Measurements from ENCODE around the gene SLC9A6.

Gene SLC9A6

DNA sequence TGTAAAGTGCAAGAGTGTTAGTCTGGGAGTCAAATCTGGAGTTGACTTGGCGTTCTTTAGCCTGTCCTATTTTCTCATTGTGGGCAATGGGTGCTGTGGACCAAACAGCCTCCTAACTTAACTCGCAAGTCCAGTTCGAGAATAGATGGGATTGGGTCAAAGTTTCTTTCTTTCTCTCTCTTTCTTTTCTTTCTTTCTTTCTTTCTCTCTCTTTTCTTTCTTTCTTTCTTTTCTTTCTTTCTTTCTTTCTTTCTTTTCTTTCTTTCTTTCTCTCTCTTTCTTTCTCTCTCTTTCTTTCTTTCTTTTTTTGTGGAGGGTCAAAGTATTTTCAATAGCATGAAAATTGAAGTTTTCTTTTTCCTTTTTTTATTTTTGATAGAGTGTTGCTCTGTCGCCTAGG, 3.0 kb downstream of the SLC9A6 start:
- peaks cover 47% of the 10 kb centered on the region for H3K4me1 Mint-ChIP-seq (ENCODE audit: low read depth)
- no peaks in the 10 kb centered on the region for H3K9me3 Mint-ChIP-seq
- H3K36me3 Mint-ChIP-seq (ENCODE audit: low read depth) = peaks cover 14% of the 10 kb centered on the region
- no peaks in the 10 kb centered on the region for H3K27me3 Mint-ChIP-seq (ENCODE audit: low read depth)
- no peak overlapping the region for H3K27ac Mint-ChIP-seq
- H3K4me3 Mint-ChIP-seq = no peak overlapping the region

DNA sequence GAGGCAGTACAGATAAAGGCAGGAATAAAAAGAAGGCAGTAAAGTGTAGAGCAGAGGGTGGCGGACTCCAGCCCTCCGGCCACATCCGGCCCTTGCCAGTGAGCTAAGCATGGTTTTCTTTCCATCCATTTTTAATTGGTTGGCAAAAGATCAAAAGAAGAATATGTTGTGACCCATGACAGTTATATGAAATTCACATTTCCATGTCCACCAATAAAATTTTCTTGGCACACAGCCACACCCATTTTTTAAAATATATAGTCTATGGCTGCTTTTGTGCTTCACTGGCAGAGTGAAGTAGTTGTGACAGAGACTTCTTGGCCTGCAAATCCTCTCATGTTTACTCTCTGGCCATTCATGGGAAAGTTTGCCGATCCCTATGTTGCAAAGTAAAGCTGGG, 29.8 kb downstream of the SLC9A6 start:
- H3K27me3 Mint-ChIP-seq (ENCODE audit: low read depth) = no peaks in the 10 kb centered on the region
- H3K4me3 Mint-ChIP-seq = no peak overlapping the region
- H3K4me1 Mint-ChIP-seq (ENCODE audit: low read depth) = no peaks in the 10 kb centered on the region
- no peak overlapping the region for H3K27ac Mint-ChIP-seq
- no peaks in the 10 kb centered on the region for H3K9me3 Mint-ChIP-seq
- H3K36me3 Mint-ChIP-seq (ENCODE audit: low read depth) = peaks cover 27% of the 10 kb centered on the region

DNA sequence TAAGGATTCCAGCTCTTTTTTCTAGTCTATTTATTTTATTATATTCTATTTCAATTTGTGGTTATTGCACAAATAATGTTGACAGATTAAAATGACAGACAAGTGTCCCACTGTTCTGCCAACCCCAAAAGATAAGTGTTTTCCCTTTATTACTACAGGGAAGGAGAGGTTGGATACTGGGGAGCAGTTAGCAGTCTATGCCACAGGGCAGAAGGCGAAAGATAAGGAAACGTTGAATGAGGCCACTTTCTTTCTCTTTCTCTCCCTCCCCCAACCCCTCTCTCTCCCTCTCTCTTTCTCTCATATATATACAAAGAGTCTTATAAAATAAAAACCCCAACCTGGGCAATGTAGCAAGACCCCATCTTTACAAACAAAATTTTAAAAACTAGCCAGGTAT, 31.6 kb downstream of the SLC9A6 start:
- H3K27ac Mint-ChIP-seq = no peak overlapping the region
- peaks cover 33% of the 10 kb centered on the region for H3K36me3 Mint-ChIP-seq (ENCODE audit: low read depth)
- H3K27me3 Mint-ChIP-seq (ENCODE audit: low read depth) = no peaks in the 10 kb centered on the region
- no peaks in the 10 kb centered on the region for H3K9me3 Mint-ChIP-seq
- H3K4me3 Mint-ChIP-seq = no peak overlapping the region
- H3K4me1 Mint-ChIP-seq (ENCODE audit: low read depth) = peaks cover 5% of the 10 kb centered on the region

DNA sequence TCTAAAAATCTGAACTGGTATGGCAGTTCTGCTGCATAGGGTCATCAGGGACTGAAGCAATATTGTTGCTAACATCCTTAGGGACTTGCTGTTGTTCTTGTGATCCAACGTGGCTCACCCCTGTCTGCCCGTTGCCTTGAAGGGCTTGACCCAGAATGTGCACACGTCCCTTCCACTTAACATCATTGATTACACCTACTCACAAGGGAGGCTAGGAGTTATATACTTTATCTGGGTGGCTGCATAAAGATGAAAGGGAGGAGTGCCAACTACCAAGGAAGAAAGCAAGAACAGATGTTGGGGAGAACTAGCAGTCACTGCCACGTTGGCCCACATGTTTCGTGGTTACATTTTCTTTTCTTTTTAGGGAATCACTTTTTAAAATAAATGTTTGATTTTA, 34.0 kb downstream of the SLC9A6 start:
- Mint-ChIP-seq H3K4me3 (no peak overlapping the region), H3K36me3 (ENCODE audit: low read depth) (peaks cover 32% of the 10 kb centered on the region), H3K9me3 (no peaks in the 10 kb centered on the region), H3K27ac (no peak overlapping the region), H3K27me3 (ENCODE audit: low read depth) (no peaks in the 10 kb centered on the region), H3K4me1 (ENCODE audit: low read depth) (peaks cover 5% of the 10 kb centered on the region)

DNA sequence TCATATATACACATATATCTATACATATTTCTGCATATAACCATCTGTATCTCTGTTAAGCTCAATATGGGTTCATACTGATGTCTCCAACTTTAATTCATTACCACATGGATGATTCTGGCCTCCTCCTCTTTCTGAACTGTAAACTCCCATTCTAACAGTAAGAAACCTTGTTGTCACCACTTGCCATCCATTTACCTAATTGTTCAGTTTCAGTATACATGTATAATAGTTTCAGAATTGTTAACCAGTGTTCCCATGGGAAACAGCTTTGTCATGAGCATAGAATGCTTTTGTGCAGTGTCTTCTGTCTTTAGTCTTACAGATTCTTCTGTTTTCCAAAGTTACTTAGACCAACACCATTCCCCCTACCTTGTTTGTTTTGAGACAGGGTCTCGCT, 35.9 kb downstream of the SLC9A6 start:
- Mint-ChIP-seq H3K4me1 (ENCODE audit: low read depth) (peaks cover 5% of the 10 kb centered on the region), H3K27me3 (ENCODE audit: low read depth) (no peaks in the 10 kb centered on the region), H3K4me3 (no peak overlapping the region), H3K9me3 (no peaks in the 10 kb centered on the region), H3K36me3 (ENCODE audit: low read depth) (peaks cover 27% of the 10 kb centered on the region), H3K27ac (no peak overlapping the region)

DNA sequence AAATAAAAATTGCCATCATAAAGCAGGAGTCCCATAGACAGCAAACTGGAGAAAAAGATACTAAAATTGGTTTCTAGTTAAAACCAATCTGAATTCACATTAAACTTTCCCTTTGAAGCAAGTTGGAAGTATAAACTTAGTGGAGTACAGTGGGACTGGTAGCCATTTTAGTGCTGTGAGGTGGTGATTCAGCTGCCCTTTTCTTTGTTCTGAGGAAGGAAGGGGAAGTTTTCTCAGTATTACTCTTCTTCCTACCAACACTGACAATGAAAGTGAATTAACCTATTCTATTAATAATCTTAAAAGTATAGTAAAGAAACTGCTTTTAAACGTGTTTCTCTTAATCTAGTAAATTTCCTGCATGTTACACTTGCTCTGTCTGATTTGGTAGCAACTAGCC, 36.7 kb downstream of the SLC9A6 start:
- Mint-ChIP-seq H3K27ac (no peak overlapping the region), H3K36me3 (ENCODE audit: low read depth) (peaks cover 27% of the 10 kb centered on the region), H3K9me3 (no peaks in the 10 kb centered on the region), H3K4me1 (ENCODE audit: low read depth) (peaks cover 5% of the 10 kb centered on the region), H3K4me3 (no peak overlapping the region), H3K27me3 (ENCODE audit: low read depth) (no peaks in the 10 kb centered on the region)

DNA sequence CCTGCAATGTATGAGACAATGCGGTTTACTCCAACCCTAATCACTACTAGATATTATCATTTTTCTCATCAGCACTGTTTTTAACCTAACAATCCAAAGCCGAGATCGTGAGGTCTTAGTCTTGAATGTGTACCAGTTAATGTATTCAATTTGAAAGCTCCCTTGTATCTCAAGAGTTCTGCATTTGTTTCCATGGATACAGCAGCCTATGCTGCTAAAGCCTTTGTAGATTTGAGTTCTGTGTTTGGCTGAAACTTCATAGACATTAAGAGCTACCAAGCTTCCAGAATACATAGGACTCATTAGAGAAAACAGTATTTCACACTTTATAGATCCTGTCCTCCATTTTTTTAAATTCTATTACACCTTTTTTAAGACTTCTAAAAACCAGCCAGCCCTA, 39.9 kb downstream of the SLC9A6 start:
- H3K27me3 Mint-ChIP-seq (ENCODE audit: low read depth) = no peaks in the 10 kb centered on the region
- no peaks in the 10 kb centered on the region for H3K9me3 Mint-ChIP-seq
- H3K27ac Mint-ChIP-seq = no peak overlapping the region
- peaks cover 5% of the 10 kb centered on the region for H3K4me1 Mint-ChIP-seq (ENCODE audit: low read depth)
- H3K4me3 Mint-ChIP-seq = no peak overlapping the region
- peaks cover 8% of the 10 kb centered on the region for H3K36me3 Mint-ChIP-seq (ENCODE audit: low read depth)

DNA sequence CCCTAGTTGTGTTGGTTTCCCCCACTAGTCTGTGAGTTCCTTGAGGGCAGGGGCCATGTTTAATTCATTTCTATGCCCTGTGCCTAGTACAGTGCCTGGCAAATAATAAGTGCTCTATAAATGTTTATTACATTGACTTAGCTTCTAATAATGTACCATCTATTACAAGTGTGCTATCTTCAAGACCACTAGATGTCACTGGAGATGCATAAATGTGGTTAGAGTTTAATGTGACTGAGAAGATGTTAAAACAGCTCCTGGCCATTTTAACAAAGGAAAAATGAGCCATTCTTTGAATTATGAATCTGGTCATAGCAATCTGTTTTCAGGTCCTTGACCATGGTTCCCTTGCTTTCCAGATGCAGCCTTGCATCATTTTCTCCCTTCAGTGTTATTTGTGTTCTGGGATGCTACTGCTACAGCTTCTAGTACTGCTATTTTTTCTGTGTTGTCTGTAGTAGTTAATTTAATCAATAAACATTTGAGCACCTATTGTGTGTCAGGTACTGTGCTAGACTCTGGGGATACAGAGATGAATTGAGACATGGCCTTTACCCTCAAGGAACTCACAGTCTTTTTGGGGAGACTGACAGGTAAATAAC, 43.2 kb downstream of the SLC9A6 start:
- H3K27me3 Mint-ChIP-seq (ENCODE audit: low read depth) = no peaks in the 10 kb centered on the region
- H3K36me3 Mint-ChIP-seq (ENCODE audit: low read depth) = peaks cover 5% of the 10 kb centered on the region
- H3K27ac Mint-ChIP-seq = no peak overlapping the region
- H3K4me1 Mint-ChIP-seq (ENCODE audit: low read depth) = peaks cover 2% of the 10 kb centered on the region
- H3K9me3 Mint-ChIP-seq = no peaks in the 10 kb centered on the region
- H3K4me3 Mint-ChIP-seq = no peak overlapping the region

DNA sequence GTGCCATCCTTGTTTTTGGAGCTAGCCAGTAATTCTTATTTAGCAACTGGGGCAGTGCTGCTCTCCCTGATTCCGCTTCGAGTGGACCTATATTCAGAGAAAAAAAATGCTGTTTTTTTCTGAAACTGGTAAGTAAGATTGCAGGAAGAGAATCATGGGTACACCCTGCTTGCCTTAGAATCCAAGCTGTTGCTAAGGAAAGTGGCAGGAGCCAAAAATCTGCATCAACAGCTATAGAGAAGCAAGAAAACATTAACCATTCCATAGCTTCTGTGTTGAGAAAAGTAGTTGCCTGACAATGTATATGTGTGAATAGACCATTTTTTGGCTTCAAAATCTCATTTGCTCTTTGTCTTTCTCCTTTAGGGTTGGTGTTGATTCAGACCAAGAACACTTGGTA, 44.5 kb downstream of the SLC9A6 start:
- Mint-ChIP-seq H3K27ac (no peak overlapping the region), H3K4me1 (ENCODE audit: low read depth) (peaks cover 2% of the 10 kb centered on the region), H3K9me3 (no peaks in the 10 kb centered on the region), H3K4me3 (no peak overlapping the region), H3K36me3 (ENCODE audit: low read depth) (peaks cover 7% of the 10 kb centered on the region), H3K27me3 (ENCODE audit: low read depth) (no peaks in the 10 kb centered on the region)

DNA sequence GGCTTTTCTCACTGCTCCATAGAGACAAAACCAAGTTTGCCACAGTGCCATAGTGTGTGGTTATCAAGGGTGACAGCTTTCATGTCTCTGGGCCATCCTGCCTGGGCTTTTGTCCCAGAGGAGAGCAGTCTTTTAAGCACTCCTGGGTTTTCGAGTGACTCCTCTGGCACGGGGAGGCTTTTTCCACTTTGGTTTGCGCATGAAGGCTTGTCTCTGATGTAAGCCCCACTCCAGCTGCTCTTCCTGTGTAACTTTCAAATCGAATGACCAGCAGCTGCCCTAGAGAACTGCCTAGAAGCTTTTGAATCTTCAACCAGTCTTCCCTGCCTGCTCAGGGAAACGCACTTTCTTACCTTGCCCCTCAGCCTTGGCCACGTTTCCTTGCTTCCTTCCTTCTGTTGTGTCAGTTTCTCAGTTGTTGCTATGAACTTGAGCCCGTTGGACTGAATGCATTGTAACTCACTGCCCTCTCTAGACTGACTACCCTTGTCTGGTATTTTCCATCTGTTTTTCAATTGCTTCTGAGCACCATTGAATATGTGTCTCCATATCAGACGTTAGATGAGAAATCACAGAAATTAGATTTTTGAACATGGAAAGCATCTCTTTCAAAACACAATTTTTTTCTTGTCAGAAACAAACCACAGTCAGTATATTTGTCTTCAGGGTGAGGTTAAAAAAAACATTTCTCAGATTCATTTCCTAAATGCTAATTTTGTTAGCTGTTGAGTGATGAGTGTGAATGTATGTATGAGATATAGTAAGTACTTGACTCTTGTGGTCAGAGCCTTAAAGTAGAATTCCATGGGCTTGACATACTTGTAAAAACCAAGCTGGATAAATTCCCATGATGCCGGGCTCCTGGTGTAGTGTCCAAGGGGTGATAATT, 45.3 kb downstream of the SLC9A6 start:
- H3K4me3 Mint-ChIP-seq = no peak overlapping the region
- no peak overlapping the region for H3K27ac Mint-ChIP-seq
- peaks cover 2% of the 10 kb centered on the region for H3K4me1 Mint-ChIP-seq (ENCODE audit: low read depth)
- H3K27me3 Mint-ChIP-seq (ENCODE audit: low read depth) = no peaks in the 10 kb centered on the region
- no peaks in the 10 kb centered on the region for H3K9me3 Mint-ChIP-seq
- H3K36me3 Mint-ChIP-seq (ENCODE audit: low read depth) = peaks cover 7% of the 10 kb centered on the region

DNA sequence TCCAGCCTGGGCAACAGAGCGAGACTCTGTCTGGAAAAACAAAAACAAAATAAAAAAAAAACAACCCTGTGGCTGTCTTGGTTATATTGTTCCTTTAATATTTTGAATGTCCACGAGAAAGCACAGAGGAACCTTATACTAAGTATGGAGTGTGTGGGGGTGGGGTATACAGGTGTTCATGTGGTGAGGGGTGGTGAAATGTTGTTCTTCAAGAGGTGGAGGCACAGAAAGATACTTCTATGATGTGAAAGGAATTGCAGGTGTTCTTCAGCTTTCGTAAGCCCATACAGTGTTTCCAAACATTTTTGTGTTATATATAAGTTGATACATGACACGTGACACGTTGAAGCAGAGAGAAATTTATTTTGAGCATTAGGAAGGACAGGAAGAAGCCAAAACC, 46.4 kb downstream of the SLC9A6 start:
- Mint-ChIP-seq H3K27ac (no peak overlapping the region), H3K36me3 (ENCODE audit: low read depth) (peaks cover 7% of the 10 kb centered on the region), H3K4me1 (ENCODE audit: low read depth) (peaks cover 2% of the 10 kb centered on the region), H3K27me3 (ENCODE audit: low read depth) (no peaks in the 10 kb centered on the region), H3K9me3 (no peaks in the 10 kb centered on the region), H3K4me3 (no peak overlapping the region)

DNA sequence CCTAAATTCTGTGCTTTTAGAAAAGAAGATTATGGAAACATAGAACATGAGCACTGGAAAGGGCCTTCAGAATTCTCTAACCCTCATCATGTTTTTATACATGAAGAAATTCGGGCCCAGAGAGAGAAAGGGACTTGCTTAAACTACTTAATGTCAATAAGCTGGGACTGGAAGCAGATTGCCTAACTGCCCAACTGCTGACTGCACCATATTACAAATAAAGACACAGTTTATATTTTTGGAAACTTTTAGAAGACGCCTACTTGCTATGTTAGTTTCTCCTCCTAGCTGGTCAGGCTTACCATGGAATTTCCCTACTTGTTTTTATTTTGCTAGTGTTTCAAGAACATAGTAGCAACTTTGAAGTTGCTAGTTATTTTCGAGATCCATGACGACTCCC, 47.1 kb downstream of the SLC9A6 start:
- no peak overlapping the region for H3K4me3 Mint-ChIP-seq
- H3K4me1 Mint-ChIP-seq (ENCODE audit: low read depth) = peaks cover 2% of the 10 kb centered on the region
- H3K27me3 Mint-ChIP-seq (ENCODE audit: low read depth) = no peaks in the 10 kb centered on the region
- peaks cover 8% of the 10 kb centered on the region for H3K36me3 Mint-ChIP-seq (ENCODE audit: low read depth)
- no peaks in the 10 kb centered on the region for H3K9me3 Mint-ChIP-seq
- no peak overlapping the region for H3K27ac Mint-ChIP-seq

DNA sequence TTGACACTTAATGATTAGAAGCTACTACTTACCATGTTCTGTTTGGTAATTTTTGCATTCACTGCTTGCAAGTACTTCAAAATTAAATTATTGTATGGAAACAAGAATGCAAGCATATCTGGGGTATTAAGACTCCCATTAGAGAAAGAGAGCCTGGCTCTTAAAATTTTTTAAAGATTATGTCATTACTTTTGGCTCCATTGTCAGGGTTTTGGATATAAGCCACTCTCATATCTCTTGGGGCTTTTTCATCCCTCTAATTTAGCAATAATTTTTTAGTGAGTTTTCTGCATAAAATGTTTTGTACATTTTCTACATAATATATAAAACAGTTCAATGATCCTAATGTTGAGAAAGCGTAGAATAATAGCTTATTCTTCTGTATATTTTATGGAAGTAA, 49.4 kb downstream of the SLC9A6 start:
- Mint-ChIP-seq H3K27ac (no peak overlapping the region), H3K4me3 (no peak overlapping the region), H3K4me1 (ENCODE audit: low read depth) (peaks cover 2% of the 10 kb centered on the region), H3K36me3 (ENCODE audit: low read depth) (peaks cover 8% of the 10 kb centered on the region), H3K9me3 (no peaks in the 10 kb centered on the region), H3K27me3 (ENCODE audit: low read depth) (no peaks in the 10 kb centered on the region)

DNA sequence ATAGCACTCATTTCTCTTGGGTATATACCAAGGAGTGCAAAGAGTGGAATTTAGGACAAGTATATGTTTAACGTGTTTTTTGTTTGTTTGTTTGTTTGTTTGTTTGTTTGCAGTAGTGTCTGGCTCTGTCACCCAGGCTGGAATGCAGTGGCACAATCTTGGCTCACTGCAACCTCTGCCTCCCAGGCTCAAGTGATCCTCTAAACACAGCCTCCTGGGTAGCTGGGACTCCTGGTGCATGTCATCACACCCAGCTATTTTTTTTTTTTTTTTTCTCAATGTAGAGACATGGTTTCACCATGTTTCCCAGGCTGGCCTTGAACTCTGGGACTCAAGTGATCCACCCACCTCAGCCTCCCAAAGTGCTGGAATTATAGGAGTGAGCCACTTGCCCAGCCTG, 50.4 kb downstream of the SLC9A6 start:
- Mint-ChIP-seq H3K27ac (no peak overlapping the region), H3K36me3 (ENCODE audit: low read depth) (peaks cover 6% of the 10 kb centered on the region), H3K9me3 (no peaks in the 10 kb centered on the region), H3K27me3 (ENCODE audit: low read depth) (no peaks in the 10 kb centered on the region), H3K4me1 (ENCODE audit: low read depth) (peaks cover 2% of the 10 kb centered on the region), H3K4me3 (no peak overlapping the region)

DNA sequence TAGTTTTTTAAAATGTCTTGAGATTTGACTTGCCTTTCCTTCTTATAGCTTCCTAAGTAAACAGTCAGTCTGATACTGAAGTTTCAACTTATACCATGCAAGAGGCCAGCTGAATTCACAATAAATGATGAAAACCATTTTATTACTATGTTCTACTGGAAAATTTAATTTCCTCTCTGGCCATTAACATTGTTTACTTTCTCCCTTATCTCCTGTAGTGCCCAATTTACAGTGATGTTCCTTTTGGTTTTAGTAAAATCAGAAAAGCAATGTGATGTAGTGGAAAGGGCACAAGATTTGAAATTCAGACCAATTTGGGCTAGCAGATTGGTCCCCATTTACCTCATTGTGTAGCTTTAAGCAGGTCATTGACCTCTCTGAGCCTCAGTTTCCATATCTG, 54.2 kb downstream of the SLC9A6 start:
- Mint-ChIP-seq H3K27me3 (ENCODE audit: low read depth) (no peaks in the 10 kb centered on the region), H3K4me3 (no peak overlapping the region), H3K4me1 (ENCODE audit: low read depth) (no peaks in the 10 kb centered on the region), H3K9me3 (no peaks in the 10 kb centered on the region), H3K27ac (no peak overlapping the region), H3K36me3 (ENCODE audit: low read depth) (peaks cover 4% of the 10 kb centered on the region)
